ENCODE results near the gene ROR1.

DNA sequence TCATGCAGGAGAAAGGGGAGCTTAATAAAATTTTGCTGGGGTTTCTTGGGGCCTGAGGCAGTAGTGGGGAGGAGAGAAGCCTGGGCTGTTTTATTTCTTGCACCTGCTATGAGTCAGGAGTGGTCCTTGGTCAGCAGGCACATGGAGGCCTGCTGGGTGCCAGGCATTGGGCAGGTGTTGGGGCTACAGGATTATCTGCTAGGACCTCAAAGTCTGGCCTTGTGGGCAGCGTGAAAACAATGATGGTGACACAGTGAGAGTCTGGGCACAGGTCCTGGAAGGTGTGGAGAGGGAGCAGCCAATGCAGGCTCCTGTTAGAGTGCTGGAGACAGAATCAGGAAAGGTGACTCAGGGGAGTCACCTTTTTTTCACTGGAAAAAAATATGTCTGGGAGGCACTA is 17.2 kb downstream of the ROR1 start:
- TF ChIP-seq CHD2 (IDR thresholded peaks at IDR 0.05; ENCODE audit: low read depth, low read length) (no peak), U2AF1 (optimal IDR thresholded peaks at IDR 0.05; ENCODE audit: low read depth, low read length) (no peak), ZNF768 (CRISPR knock-in tag; IDR thresholded peaks at IDR 0.05) (no peak), CBX1 (IDR thresholded peaks at IDR 0.05; ENCODE audit: low read depth) (no peak), ZFX (CRISPR knock-in tag; IDR thresholded peaks at IDR 0.05; ENCODE audit: low read depth) (no peak), ATF1 (CRISPR knock-in tag; IDR thresholded peaks at IDR 0.05) (no peak)
- TF ChIP-seq, protein P1, sequence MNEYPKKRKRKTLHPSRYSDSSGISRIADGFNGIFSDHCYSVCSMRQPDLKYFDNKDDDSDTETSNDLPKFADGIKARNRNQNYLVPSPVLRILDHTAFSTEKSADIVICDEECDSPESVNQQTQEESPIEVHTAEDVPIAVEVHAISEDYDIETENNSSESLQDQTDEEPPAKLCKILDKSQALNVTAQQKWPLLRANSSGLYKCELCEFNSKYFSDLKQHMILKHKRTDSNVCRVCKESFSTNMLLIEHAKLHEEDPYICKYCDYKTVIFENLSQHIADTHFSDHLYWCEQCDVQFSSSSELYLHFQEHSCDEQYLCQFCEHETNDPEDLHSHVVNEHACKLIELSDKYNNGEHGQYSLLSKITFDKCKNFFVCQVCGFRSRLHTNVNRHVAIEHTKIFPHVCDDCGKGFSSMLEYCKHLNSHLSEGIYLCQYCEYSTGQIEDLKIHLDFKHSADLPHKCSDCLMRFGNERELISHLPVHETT (CRISPR knock-in tag; conservative IDR thresholded peaks at IDR 0.05) = no peak
- TF ChIP-seq, protein P2, sequence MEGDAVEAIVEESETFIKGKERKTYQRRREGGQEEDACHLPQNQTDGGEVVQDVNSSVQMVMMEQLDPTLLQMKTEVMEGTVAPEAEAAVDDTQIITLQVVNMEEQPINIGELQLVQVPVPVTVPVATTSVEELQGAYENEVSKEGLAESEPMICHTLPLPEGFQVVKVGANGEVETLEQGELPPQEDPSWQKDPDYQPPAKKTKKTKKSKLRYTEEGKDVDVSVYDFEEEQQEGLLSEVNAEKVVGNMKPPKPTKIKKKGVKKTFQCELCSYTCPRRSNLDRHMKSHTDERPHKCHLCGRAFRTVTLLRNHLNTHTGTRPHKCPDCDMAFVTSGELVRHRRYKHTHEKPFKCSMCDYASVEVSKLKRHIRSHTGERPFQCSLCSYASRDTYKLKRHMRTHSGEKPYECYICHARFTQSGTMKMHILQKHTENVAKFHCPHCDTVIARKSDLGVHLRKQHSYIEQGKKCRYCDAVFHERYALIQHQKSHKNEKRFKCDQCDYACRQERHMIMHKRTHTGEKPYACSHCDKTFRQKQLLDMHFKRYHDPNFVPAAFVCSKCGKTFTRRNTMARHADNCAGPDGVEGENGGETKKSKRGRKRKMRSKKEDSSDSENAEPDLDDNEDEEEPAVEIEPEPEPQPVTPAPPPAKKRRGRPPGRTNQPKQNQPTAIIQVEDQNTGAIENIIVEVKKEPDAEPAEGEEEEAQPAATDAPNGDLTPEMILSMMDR (CRISPR knock-in tag; IDR thresholded peaks at IDR 0.05) = no peak
- TF ChIP-seq, protein P3, sequence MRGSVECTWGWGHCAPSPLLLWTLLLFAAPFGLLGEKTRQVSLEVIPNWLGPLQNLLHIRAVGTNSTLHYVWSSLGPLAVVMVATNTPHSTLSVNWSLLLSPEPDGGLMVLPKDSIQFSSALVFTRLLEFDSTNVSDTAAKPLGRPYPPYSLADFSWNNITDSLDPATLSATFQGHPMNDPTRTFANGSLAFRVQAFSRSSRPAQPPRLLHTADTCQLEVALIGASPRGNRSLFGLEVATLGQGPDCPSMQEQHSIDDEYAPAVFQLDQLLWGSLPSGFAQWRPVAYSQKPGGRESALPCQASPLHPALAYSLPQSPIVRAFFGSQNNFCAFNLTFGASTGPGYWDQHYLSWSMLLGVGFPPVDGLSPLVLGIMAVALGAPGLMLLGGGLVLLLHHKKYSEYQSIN (CRISPR knock-in tag; IDR thresholded peaks at IDR 0.05; ENCODE audit: borderline replicate concordance) = no peak

Data from HepG2 (cell line).